Thymus (tissue), 14 donors: Measurements from ENCODE around the gene NCR2. TPM values are rescaled to one million over a fixed set of nuclear protein-coding genes. Genes with fewer than 3 reads are reported as not detected.
"Not testable (repeated sequence)": the region's sequence is repeated elsewhere in the genome, so short reads cannot be mapped to it uniquely, and the experiment has no call there.

Experiments used
- DNase-seq, 9 donors: peaks; one replicate each; pipeline ENCODE4 v3.0.0-alpha.2; 2013; ENCODE audit warnings: low spot score in 9 of 9, low read depth in 6 of 9, missing footprints in 1 of 9
- H3K27ac ChIP-seq, 2 donors: one replicate each; pipeline ENCODE4 v1.5.1; 2013; ENCODE audit warnings: control low read depth in 1 of 2, low read depth in 1 of 2, low read length in 1 of 2, mild to moderate bottlenecking in 1 of 2, moderate library complexity in 1 of 2
- H3K27me3 ChIP-seq, 2 donors: one replicate each; pipeline ENCODE4 v1.5.1; 2013; ENCODE audit warnings: low read length in 1 of 2; ENCODE audit not compliant: control insufficient read depth in 2 of 2, insufficient read depth in 1 of 2
- H3K36me3 ChIP-seq, 2 donors: one replicate each; pipeline ENCODE4 v1.5.1; 2013; ENCODE audit warnings: low read length in 1 of 2, mild to moderate bottlenecking in 1 of 2, moderate library complexity in 1 of 2; ENCODE audit not compliant: control insufficient read depth in 2 of 2, insufficient read depth in 2 of 2
- H3K4me1 ChIP-seq, 2 donors: one replicate each; pipeline ENCODE4 v1.5.1; 2013; ENCODE audit warnings: low read length in 2 of 2; ENCODE audit not compliant: control insufficient read depth in 2 of 2, insufficient read depth in 2 of 2
- H3K4me3 ChIP-seq, 2 donors: one replicate each; pipeline ENCODE4 v1.5.1; 2013; ENCODE audit warnings: low read length in 2 of 2, control low read depth in 1 of 2, mild to moderate bottlenecking in 1 of 2
- H3K9me3 ChIP-seq, 2 donors: one replicate each; pipeline ENCODE4 v1.5.1; 2013; ENCODE audit warnings: low read length in 1 of 2, mild to moderate bottlenecking in 1 of 2; ENCODE audit not compliant: control insufficient read depth in 2 of 2, insufficient read depth in 1 of 2
- whole genome bisulfite sequencing: extraction: QIAGEN DNeasy Blood & Tissue Kit; methylation state at CpG from one replicate; pipeline ENCODE4 v1.1.7; 2013; 5-methylcytosine and 5-hydroxymethylcytosine counted together
- long read RNA-seq, 10 donors: transcript quantifications; one replicate each; lab custom pipeline, GENCODE V29; 2026
- polyA plus RNA-seq: library from polyadenylated mRNA; stranded (reverse); fragments of 200-250 nt; gene quantifications from one replicate; pipeline ENCODE4 v1.2.3, GENCODE V29; 2013
- total RNA-seq: library from RNA; stranded (reverse); fragments of 120-200 nt; gene quantifications from one replicate; pipeline ENCODE4 v1.2.4, GENCODE V29; 2013
- donor health status: healthy.

Gene NCR2
- total RNA-seq (not detected), polyA plus RNA-seq (not detected)
- long read RNA-seq, donor 1 = 0 reads
- long read RNA-seq, donor 2 = 0 reads
- long read RNA-seq, donor 3 = 0 reads
- long read RNA-seq, donor 4 = 0 reads
- long read RNA-seq, donor 5 = 0 reads
- long read RNA-seq, donor 6 = 0 reads
- long read RNA-seq, donor 7 = 0 reads
- long read RNA-seq, donor 8 = 0 reads
- long read RNA-seq, donor 9 = 0 reads
- long read RNA-seq, donor 10 = 0 reads

GRCh38 chr6:41335296-41335695 is at the start of gene NCR2:
Gene NCR2 (plus strand): TSS chr6:41335608. CDS start chr6:41335877, 269 bp downstream.
- WGBS = 89% methylated on average over 5 of the region's 5 CpGs
- peak within 1 kb of the TSS in 1 of 2 donors; percentile 29 for H3K4me3 ChIP-seq
- H3K27ac ChIP-seq = peak within 1 kb of the TSS; percentile 92 to 96

GRCh38 chr6:41286544-41287346 is 48.7 kb upstream of the NCR2 start, which contains the start of gene TREM1:
Gene TREM1 (minus strand): TSS chr6:41286682. CDS start chr6:41286655, 27 bp downstream.
- Histone ChIP-seq H3K27me3 (no peaks in the 10 kb centered on the region), H3K36me3 (no peaks in the 10 kb centered on the region), H3K4me3 (no peak within 1 kb of the TSS), H3K9me3 (no peaks in the 10 kb centered on the region), H3K4me1 (no peaks in the 10 kb centered on the region), H3K27ac (no peak within 1 kb of the TSS)
- no peak for DNase-seq
- 94% methylated on average over 8 of the region's 8 CpGs for WGBS

More at GRCh38 chr6:41335296-41335695, at the start of gene NCR2:
- no peaks in the 10 kb centered on the region for H3K27me3 ChIP-seq
- H3K36me3 ChIP-seq = no peaks in the 10 kb centered on the region
- DNase-seq = no peak
- H3K9me3 ChIP-seq = no peaks in the 10 kb centered on the region
- peaks cover 51 to 59% of the 10 kb centered on the region in 2 donors for H3K4me1 ChIP-seq

- H3K4me1 ChIP-seq = no peaks in the 10 kb centered on the region
- no peak overlapping the region for H3K4me3 ChIP-seq
- no peaks in the 10 kb centered on the region for H3K27me3 ChIP-seq
- H3K27ac ChIP-seq = no peak overlapping the region
- H3K36me3 ChIP-seq = no peaks in the 10 kb centered on the region
- DNase-seq = no peak
- H3K9me3 ChIP-seq = no peaks in the 10 kb centered on the region
- 92% methylated on average over 6 of the region's 6 CpGs for WGBS
Measured at GRCh38 chr6:41288030-41288753, 47.2 kb upstream of the NCR2 start.

- H3K4me3 ChIP-seq = no peak overlapping the region
- whole genome bisulfite sequencing = 98% methylated on average over 2 of the region's 2 CpGs
- H3K4me1 ChIP-seq = no peaks in the 10 kb centered on the region
- H3K27ac ChIP-seq = no peak overlapping the region
- no peaks in the 10 kb centered on the region for H3K27me3 ChIP-seq
- H3K9me3 ChIP-seq = no peaks in the 10 kb centered on the region
- no peak for DNase-seq
- H3K36me3 ChIP-seq = no peaks in the 10 kb centered on the region
Measured at GRCh38 chr6:41288754-41289129, 46.7 kb upstream of the NCR2 start.

GRCh38 chr6:41289815-41290214 is 45.6 kb upstream of the NCR2 start:
- Histone ChIP-seq H3K27ac (no peak overlapping the region), H3K9me3 (no peaks in the 10 kb centered on the region), H3K4me3 (no peak overlapping the region), H3K4me1 (peaks cover 5 to 11% of the 10 kb centered on the region in 2 donors), H3K36me3 (no peaks in the 10 kb centered on the region), H3K27me3 (no peaks in the 10 kb centered on the region)
- DNase-seq = no peak
- WGBS = 97% methylated on average over 4 of the region's 4 CpGs

- Histone ChIP-seq H3K4me3 (no peak overlapping the region), H3K4me1 (peaks cover 8 to 14% of the 10 kb centered on the region in 2 donors), H3K9me3 (no peaks in the 10 kb centered on the region), H3K36me3 (no peaks in the 10 kb centered on the region), H3K27me3 (no peaks in the 10 kb centered on the region), H3K27ac (no peak overlapping the region)
- 88% methylated on average over 1 of the region's 1 CpG for WGBS
- no peak for DNase-seq
Measured at GRCh38 chr6:41291717-41292116, 43.7 kb upstream of the NCR2 start.

GRCh38 chr6:41294214-41294872 is 41.1 kb upstream of the NCR2 start:
- Histone ChIP-seq H3K36me3 (no peaks in the 10 kb centered on the region), H3K4me1 (peaks cover 8 to 14% of the 10 kb centered on the region in 2 donors), H3K9me3 (no peaks in the 10 kb centered on the region), H3K27ac (no peak overlapping the region), H3K4me3 (no peak overlapping the region), H3K27me3 (no peaks in the 10 kb centered on the region)
- WGBS = 90% methylated on average over 3 of the region's 3 CpGs
- peak in 4 of 9 donors; percentile 32 to 62 (median 41) for DNase-seq

GRCh38 chr6:41297248-41297647 is 38.2 kb upstream of the NCR2 start:
- 81% methylated on average over 5 of the region's 5 CpGs for WGBS
- DNase-seq, H3K4me3 ChIP-seq, H3K27me3 ChIP-seq, H3K27ac ChIP-seq, H3K9me3 ChIP-seq, H3K36me3 ChIP-seq: not testable (repeated sequence)
- peaks cover 8 to 14% of the 10 kb centered on the region in 2 donors for H3K4me1 ChIP-seq
